IMR-90 (cell line): ENCODE results near the gene TM4SF18.

ENCODE experiments used
- BHLHE40 ChIP-seq: fragments of 150-350 bp; IDR thresholded peaks from 2 replicates; pipeline ENCODE4 v1.6.1; 2016; ENCODE audit warnings: mild to moderate bottlenecking, low read depth, low read length
- TF ChIP-seq, protein P1 (sequence below): conservative IDR thresholded peaks from 2 replicates; pipeline ENCODE4 v1.5.1; 2012; ENCODE audit warnings: mild to moderate bottlenecking, low read depth, low read length, improper control_type of control experiment

DNA sequence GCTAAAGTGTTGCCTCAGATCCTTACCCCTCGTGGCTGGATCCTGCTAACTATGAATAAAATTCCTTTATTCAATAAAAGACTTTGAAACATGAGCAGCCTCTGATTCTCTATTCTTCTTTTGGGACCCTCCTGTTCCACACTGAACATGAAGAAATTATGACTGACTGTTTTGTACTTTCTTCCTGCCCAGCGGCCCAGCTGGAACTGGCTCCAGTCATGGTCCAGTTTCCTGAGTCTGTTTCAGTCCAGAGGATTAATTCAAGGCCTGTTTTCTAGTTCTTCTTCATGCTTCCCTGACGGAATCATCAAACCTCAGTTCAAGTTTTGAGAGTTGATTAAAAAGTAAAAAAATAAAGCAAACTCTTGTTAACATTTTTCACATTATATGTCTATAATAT is 59.2 kb downstream of the TM4SF18 start:
- TF ChIP-seq, protein P1, sequence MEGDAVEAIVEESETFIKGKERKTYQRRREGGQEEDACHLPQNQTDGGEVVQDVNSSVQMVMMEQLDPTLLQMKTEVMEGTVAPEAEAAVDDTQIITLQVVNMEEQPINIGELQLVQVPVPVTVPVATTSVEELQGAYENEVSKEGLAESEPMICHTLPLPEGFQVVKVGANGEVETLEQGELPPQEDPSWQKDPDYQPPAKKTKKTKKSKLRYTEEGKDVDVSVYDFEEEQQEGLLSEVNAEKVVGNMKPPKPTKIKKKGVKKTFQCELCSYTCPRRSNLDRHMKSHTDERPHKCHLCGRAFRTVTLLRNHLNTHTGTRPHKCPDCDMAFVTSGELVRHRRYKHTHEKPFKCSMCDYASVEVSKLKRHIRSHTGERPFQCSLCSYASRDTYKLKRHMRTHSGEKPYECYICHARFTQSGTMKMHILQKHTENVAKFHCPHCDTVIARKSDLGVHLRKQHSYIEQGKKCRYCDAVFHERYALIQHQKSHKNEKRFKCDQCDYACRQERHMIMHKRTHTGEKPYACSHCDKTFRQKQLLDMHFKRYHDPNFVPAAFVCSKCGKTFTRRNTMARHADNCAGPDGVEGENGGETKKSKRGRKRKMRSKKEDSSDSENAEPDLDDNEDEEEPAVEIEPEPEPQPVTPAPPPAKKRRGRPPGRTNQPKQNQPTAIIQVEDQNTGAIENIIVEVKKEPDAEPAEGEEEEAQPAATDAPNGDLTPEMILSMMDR, result no peak
- TF ChIP-seq BHLHE40, result no peak
